Activated naive CD4-positive, alpha-beta T cell treated with anti-CD3 and anti-CD28 coated beads, Interleukin-2, amount 10 ng/mL, durations not matched to agents 7 days and 5 days (primary cell): ENCODE measurements around the gene TMCO6.
A peak's percentile ranks its signal among the peaks of the same experiment; 100 is the strongest.
"Not testable (repeated sequence)": the region's sequence is repeated elsewhere in the genome, so short reads cannot be mapped to it uniquely, and the experiment has no call there.

Source experiments
- CTCF ChIA-PET: fragments of 350-600 bp; sonication (Branson Sonifier 250); formaldehyde crosslinking; loops from one replicate; lab custom pipeline; 2021; ENCODE audit warnings: antibody characterized with exemption; lab: Charles Lee
- DNase-seq: peaks from one replicate; pipeline ENCODE4 v3.0.0-alpha.2; 2020
- H3K27ac Mint-ChIP-seq: one replicate; pipeline ENCODE4 v1.8.0; 2021; ENCODE audit warnings: mild to moderate bottlenecking, moderate library complexity, mixed read lengths
- H3K27me3 Mint-ChIP-seq: one replicate; pipeline ENCODE4 v1.8.0; 2021; ENCODE audit warnings: mild to moderate bottlenecking, mixed read lengths
- H3K36me3 Mint-ChIP-seq: one replicate; pipeline ENCODE4 v1.8.0; 2021; ENCODE audit warnings: mixed read lengths
- H3K4me1 Mint-ChIP-seq: one replicate; pipeline ENCODE4 v1.8.0; 2021; ENCODE audit warnings: mixed read lengths
- H3K4me3 Mint-ChIP-seq: one replicate; pipeline ENCODE4 v1.8.0; 2021; ENCODE audit warnings: mild to moderate bottlenecking, moderate library complexity, mixed read lengths
- H3K9me3 Mint-ChIP-seq: one replicate; pipeline ENCODE4 v1.8.0; 2021; ENCODE audit warnings: mixed read lengths

Gene TMCO6

GRCh38 chr5:140639148-140639981, at the start of gene TMCO6:
TSS of gene TMCO6 (plus strand) at chr5:140639451. CDS start at chr5:140639528, 77 bp downstream.
- peak; percentile 98 for DNase-seq
- no peaks in the 10 kb centered on the region for H3K9me3 Mint-ChIP-seq
- peaks cover 44% of the 10 kb centered on the region for H3K4me1 Mint-ChIP-seq
- CTCF ChIA-PET, result interaction anchor here (0.6 to 1.4 kb wide), 5 partner anchors 8 to 294 kb away, joined by 3 to 5 read pairs (median 3); partner anchors contain the start of genes EIF4EBP3, IK and NDUFA2
- peaks cover 14% of the 10 kb centered on the region for H3K27me3 Mint-ChIP-seq
- peak within 1 kb of the TSS; percentile 95 for H3K27ac Mint-ChIP-seq
- peak within 1 kb of the TSS; percentile 91 for H3K4me3 Mint-ChIP-seq
- H3K36me3 Mint-ChIP-seq, result peaks cover 20% of the 10 kb centered on the region

- H3K36me3 Mint-ChIP-seq, result no peaks in the 10 kb centered on the region
- H3K4me1 Mint-ChIP-seq, result no peaks in the 10 kb centered on the region
- CTCF ChIA-PET, result no interaction called here
- no peak overlapping the region for H3K4me3 Mint-ChIP-seq
- no peak for DNase-seq
- H3K9me3 Mint-ChIP-seq, result no peaks in the 10 kb centered on the region
- H3K27ac Mint-ChIP-seq, result no peak overlapping the region
- H3K27me3 Mint-ChIP-seq, result peaks cover 11% of the 10 kb centered on the region
These were observed 48.4 kb upstream of the TMCO6 start for GRCh38 chr5:140590861-140591260.

GRCh38 chr5:140591747-140592372, 47.4 kb upstream of the TMCO6 start:
- DNase-seq, result no peak
- H3K27me3 Mint-ChIP-seq, result peaks cover 16% of the 10 kb centered on the region
- no peaks in the 10 kb centered on the region for H3K4me1 Mint-ChIP-seq
- H3K9me3 Mint-ChIP-seq, result no peaks in the 10 kb centered on the region
- CTCF ChIA-PET, result no interaction called here
- no peak overlapping the region for H3K4me3 Mint-ChIP-seq
- H3K36me3 Mint-ChIP-seq, result no peaks in the 10 kb centered on the region
- no peak overlapping the region for H3K27ac Mint-ChIP-seq

DNA sequence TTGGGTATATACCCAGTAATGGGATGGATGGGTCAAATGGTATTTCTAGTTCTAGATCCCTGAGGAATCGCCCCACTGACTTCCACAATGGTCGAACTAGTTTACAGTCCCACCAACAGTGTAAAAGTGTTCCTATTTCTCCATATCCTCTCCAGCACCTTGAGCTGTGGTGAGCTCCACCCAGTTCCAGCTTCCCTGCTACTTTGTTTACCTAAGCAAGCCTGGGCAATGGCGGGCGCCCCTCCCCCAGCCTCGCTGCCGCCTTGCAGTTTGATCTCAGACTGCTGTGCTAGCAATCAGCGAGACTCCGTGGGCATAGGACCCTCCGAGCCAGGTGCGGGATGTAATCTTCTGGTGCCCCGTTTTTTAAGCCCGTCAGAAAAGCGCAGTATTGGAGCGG, 46.2 kb upstream of the TMCO6 start:
- H3K4me1 Mint-ChIP-seq, H3K27ac Mint-ChIP-seq, H3K9me3 Mint-ChIP-seq, H3K36me3 Mint-ChIP-seq, DNase-seq, CTCF ChIA-PET, H3K4me3 Mint-ChIP-seq: not testable (repeated sequence)
- H3K27me3 Mint-ChIP-seq, result peaks cover 16% of the 10 kb centered on the region

GRCh38 chr5:140594169-140594568, 45.1 kb upstream of the TMCO6 start:
- H3K9me3 Mint-ChIP-seq, result no peaks in the 10 kb centered on the region
- CTCF ChIA-PET, result no interaction called here
- no peaks in the 10 kb centered on the region for H3K4me1 Mint-ChIP-seq
- peaks cover 21% of the 10 kb centered on the region for H3K27me3 Mint-ChIP-seq
- no peaks in the 10 kb centered on the region for H3K36me3 Mint-ChIP-seq
- H3K4me3 Mint-ChIP-seq, result no peak overlapping the region
- H3K27ac Mint-ChIP-seq, result no peak overlapping the region
- DNase-seq, result no peak

GRCh38 chr5:140595538-140596300, 43.5 kb upstream of the TMCO6 start:
- no peaks in the 10 kb centered on the region for H3K36me3 Mint-ChIP-seq
- peaks cover 21% of the 10 kb centered on the region for H3K27me3 Mint-ChIP-seq
- H3K4me3 Mint-ChIP-seq, result no peak overlapping the region
- no peaks in the 10 kb centered on the region for H3K9me3 Mint-ChIP-seq
- no peak overlapping the region for H3K27ac Mint-ChIP-seq
- CTCF ChIA-PET, result no interaction called here
- no peaks in the 10 kb centered on the region for H3K4me1 Mint-ChIP-seq
- DNase-seq, result no peak

DNA sequence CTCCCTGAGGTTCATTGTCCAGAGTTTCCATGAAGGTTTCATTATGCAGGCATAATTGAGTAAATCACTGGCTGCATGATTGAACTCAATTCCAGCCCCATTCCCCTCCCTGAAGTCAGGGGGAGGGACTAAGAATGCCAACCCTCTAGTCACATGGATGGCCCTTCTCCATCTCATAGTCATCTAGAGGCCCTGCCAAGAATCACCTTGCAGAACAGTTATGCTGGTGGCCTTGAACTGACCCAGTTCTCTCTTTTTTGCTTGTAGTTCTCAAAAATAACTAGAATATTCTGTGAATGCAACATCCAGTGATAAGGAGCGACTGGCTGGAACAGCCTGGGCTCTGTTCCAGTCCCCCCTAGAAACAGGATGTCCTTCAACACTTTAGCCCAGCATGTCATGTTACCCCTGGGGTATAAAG, 42.9 kb upstream of the TMCO6 start:
- Mint-ChIP-seq H3K4me1 (no peaks in the 10 kb centered on the region), H3K36me3 (no peaks in the 10 kb centered on the region), H3K27me3 (peaks cover 17% of the 10 kb centered on the region), H3K27ac (no peak overlapping the region), H3K4me3 (no peak overlapping the region), H3K9me3 (no peaks in the 10 kb centered on the region)
- CTCF ChIA-PET, result no interaction called here
- no peak for DNase-seq

- Mint-ChIP-seq H3K4me1 (no peaks in the 10 kb centered on the region), H3K27ac (no peak overlapping the region), H3K9me3 (no peaks in the 10 kb centered on the region), H3K4me3 (no peak overlapping the region), H3K27me3 (peaks cover 13% of the 10 kb centered on the region), H3K36me3 (no peaks in the 10 kb centered on the region)
- DNase-seq, result no peak
- CTCF ChIA-PET, result no interaction called here
These were observed 40.4 kb upstream of the TMCO6 start for GRCh38 chr5:140598836-140599235.

DNA sequence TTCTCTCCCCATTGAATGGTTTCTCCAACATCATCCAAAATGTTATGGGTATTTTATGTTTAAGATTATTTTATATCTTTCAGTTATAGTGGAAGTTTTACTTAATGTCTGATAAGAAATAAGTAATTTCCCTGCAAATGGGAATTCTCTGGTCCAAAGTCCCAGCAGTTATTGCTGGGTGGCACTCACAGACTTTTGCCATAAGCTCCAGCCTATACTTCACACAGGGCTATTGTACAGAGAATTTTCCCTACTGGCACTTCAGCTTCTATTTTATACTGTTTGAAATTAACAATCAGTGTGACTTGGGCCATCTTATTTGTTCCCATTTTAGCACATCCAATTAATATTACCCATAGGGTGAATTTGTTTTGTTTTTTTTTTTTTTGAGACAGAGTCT, 39.2 kb upstream of the TMCO6 start:
- Mint-ChIP-seq H3K27me3 (peaks cover 13% of the 10 kb centered on the region), H3K27ac (no peak overlapping the region), H3K4me1 (no peaks in the 10 kb centered on the region), H3K36me3 (no peaks in the 10 kb centered on the region), H3K9me3 (no peaks in the 10 kb centered on the region), H3K4me3 (no peak overlapping the region)
- CTCF ChIA-PET, result no interaction called here
- DNase-seq, result no peak

- DNase-seq, result no peak
- CTCF ChIA-PET, result no interaction called here
- Mint-ChIP-seq H3K36me3 (no peaks in the 10 kb centered on the region), H3K4me3 (no peak overlapping the region), H3K27me3 (peaks cover 13% of the 10 kb centered on the region), H3K27ac (no peak overlapping the region), H3K9me3 (no peaks in the 10 kb centered on the region), H3K4me1 (no peaks in the 10 kb centered on the region)
These were observed 37.1 kb upstream of the TMCO6 start for GRCh38 chr5:140602147-140602546.

DNA sequence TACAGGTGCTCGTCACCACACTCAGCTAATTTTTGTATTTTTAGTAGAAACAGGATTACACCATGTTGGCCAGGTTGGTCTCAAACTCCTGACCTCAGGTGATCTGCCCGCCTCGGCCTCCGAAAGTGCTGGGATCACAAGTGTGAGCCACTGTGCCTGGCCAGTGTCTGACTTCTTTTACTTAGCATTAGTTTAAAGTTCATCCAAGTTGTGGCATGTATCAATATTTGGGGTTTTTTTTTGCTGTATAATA, 35.9 kb upstream of the TMCO6 start:
- H3K4me1 Mint-ChIP-seq, H3K27ac Mint-ChIP-seq, H3K4me3 Mint-ChIP-seq, H3K9me3 Mint-ChIP-seq, DNase-seq, CTCF ChIA-PET, H3K36me3 Mint-ChIP-seq: not testable (repeated sequence)
- H3K27me3 Mint-ChIP-seq, result peaks cover 13% of the 10 kb centered on the region

DNA sequence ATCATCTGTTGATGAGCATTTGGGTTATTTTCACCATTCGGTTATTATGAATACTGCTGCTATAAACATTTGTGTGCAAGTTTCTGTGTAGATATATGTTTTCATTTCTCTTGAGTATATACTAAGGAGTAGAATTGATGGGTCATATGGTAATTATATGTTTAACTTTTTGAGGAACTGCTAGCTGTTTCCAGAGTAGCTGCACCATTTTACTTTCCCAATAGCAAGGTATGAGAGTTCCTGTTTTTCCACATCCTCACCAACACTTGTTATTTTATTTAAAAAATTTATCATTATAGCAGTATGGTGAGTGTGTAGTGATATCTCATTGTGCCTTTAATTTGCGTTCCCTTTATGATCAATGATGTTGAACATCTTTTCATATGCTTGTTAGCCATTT, 35.5 kb upstream of the TMCO6 start:
- Mint-ChIP-seq H3K27me3 (peaks cover 11% of the 10 kb centered on the region), H3K36me3 (no peaks in the 10 kb centered on the region), H3K4me3 (no peak overlapping the region), H3K4me1 (peaks cover under 1% of the 10 kb centered on the region), H3K27ac (no peak overlapping the region), H3K9me3 (no peaks in the 10 kb centered on the region)
- DNase-seq, result no peak
- CTCF ChIA-PET, result no interaction called here

DNA sequence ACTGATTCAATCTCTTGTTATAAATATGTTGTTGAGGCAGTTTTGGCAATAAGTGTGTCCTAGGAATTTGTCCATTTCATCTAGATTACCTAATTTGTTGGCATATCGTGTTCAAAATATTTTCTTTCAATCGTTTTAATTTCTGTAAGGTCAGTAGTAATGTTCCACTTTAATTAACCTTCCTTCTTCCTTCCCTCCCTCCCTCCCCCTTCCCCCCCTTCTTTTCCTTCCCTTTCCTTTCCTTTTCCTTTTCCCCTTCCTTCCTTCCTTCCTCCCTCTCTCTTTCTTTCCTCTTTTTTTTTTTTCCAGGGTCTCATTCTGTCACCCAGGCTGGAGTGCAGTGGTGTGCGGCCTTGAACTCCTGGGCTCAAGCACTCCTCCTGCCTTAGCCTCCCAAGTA, 33.4 kb upstream of the TMCO6 start:
- no peak overlapping the region for H3K4me3 Mint-ChIP-seq
- H3K4me1 Mint-ChIP-seq, result peaks cover 11% of the 10 kb centered on the region
- H3K36me3 Mint-ChIP-seq, result no peaks in the 10 kb centered on the region
- H3K9me3 Mint-ChIP-seq, result no peaks in the 10 kb centered on the region
- CTCF ChIA-PET, result no interaction called here
- peaks cover 16% of the 10 kb centered on the region for H3K27me3 Mint-ChIP-seq
- H3K27ac Mint-ChIP-seq, result no peak overlapping the region
- DNase-seq, result no peak

- no peak for DNase-seq
- Mint-ChIP-seq H3K9me3 (no peaks in the 10 kb centered on the region), H3K27ac (no peak overlapping the region), H3K36me3 (no peaks in the 10 kb centered on the region), H3K4me1 (peaks cover 21% of the 10 kb centered on the region), H3K4me3 (no peak overlapping the region), H3K27me3 (peaks cover 16% of the 10 kb centered on the region)
- CTCF ChIA-PET, result no interaction called here
These were observed 32.2 kb upstream of the TMCO6 start for GRCh38 chr5:140607031-140607430.

DNA sequence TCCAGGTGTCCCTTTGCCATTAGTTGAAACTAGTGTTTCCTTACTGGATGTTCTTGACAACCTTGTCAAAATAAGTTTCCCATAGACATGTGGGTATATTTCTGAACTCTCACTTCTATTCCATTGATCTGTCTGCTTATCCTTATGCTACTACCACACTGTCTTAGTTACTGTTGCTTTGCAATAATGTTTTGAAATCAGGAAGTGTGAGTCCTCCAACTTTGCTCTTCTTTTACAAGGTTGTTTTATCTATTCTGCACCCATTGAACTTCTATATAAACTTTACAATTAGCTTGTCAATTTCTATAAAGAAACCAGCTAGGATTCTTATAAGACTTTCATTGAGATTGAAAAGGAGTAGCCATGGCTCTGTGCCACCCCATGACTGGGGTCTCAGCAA, 30.5 kb upstream of the TMCO6 start:
- DNase-seq, result no peak
- peaks cover 27% of the 10 kb centered on the region for H3K4me1 Mint-ChIP-seq
- no peaks in the 10 kb centered on the region for H3K36me3 Mint-ChIP-seq
- CTCF ChIA-PET, result no interaction called here
- H3K4me3 Mint-ChIP-seq, result no peak overlapping the region
- H3K27me3 Mint-ChIP-seq, result peaks cover 13% of the 10 kb centered on the region
- H3K9me3 Mint-ChIP-seq, result no peaks in the 10 kb centered on the region
- no peak overlapping the region for H3K27ac Mint-ChIP-seq
